ENCODE measurements around the gene SS18. TPM values are rescaled to one million over a fixed set of nuclear protein-coding genes. Genes with fewer than 3 reads are reported as not detected.
"Not testable (repeated sequence)": the region's sequence is repeated elsewhere in the genome, so short reads cannot be mapped to it uniquely, and the experiment has no call there.

Gene SS18, protein sequence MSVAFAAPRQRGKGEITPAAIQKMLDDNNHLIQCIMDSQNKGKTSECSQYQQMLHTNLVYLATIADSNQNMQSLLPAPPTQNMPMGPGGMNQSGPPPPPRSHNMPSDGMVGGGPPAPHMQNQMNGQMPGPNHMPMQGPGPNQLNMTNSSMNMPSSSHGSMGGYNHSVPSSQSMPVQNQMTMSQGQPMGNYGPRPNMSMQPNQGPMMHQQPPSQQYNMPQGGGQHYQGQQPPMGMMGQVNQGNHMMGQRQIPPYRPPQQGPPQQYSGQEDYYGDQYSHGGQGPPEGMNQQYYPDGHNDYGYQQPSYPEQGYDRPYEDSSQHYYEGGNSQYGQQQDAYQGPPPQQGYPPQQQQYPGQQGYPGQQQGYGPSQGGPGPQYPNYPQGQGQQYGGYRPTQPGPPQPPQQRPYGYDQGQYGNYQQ
- polyA plus RNA-seq, result 10 to 100 TPM; 25.0 to 50.8 (median 39.6) TPM

DNA sequence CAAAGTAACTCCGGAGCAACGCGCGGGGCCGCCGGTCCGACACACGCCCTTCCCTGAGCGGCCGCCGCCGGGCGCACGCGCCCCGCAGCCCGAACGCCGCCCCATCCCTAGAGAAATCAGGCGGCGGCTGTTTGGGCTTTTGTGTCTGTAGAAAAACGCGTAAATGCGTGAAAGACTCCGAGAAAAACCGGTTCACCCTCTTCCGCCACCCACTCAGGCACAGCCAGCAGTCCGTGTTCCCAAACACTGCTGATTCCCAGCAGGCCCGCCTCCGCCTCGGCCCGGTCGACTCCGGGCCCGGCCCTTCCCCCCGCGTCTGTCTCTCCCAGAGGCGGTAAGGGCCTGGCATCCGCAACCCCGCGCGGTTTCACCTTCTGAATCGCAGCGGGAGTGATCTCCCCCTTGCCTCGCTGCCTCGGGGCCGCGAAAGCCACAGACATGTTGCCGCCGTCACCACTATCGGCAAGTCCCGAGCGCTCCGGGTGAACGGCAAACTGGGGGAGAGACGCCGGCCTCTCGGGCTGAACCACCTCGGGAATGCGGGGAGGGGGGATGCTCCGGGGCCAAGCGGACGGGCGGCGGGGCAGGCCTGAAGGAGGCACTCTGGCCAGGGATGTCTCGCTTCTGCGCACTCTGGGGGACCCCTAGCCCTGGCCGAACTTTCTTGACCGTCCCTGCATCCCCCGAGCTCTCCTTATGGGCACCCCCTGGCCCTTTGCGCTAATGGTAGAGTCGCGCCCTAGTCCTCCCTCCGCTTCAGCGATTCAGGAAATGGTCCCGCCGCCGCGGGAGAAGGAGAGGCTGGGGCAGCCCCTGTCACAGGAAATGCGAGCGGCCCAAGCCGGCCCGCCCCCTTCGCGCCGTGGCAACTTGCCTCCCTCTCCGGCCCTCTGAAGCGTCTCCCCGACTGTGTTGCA, at the start of gene SS18:
Gene SS18, minus strand, starts transcription at position 484 of the 917 bp plus-strand sequence. Its CDS starts 44 bp downstream, at position 440.
- Mint-ChIP-seq H3K4me3 (peak within 1 kb of the TSS; percentile 95 to 99 (median 98)), H3K27ac (peak within 1 kb of the TSS; percentile 92 to 99 (median 98)), H3K4me1 (peaks cover 39 to 50% of the 10 kb centered on the region in 2 donors), H3K9me3 (no peaks in the 10 kb centered on the region), H3K36me3 (peaks cover 0 to 11% (median 3%) of the 10 kb centered on the region in 3 donors), H3K27me3 (ENCODE audit: low read depth in 3 of 3) (peaks cover 13 to 17% (median 16%) of the 10 kb centered on the region in 3 donors)
- peak; percentile 93 to 95 (median 94) for DNase-seq

DNA sequence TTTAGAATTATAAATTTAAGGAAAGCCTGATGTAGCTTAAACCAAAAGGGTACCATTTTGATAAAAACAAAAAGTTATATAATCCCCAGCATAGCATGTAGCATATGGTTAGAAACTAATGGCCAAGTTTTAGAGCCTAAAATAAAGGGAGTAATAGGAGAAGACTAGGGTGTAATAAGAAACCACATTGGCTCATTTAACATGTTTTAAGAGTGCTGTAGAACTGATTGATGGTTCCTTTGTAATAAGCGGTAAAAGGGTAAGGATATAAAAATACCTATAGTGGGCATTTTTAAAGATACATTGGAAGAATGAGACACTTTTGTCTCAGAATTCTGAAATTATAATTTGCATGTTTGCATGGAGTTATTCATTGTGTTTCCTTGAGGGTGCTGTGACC, 45.1 kb upstream of the SS18 start:
- H3K4me1 Mint-ChIP-seq, result peaks cover 2 to 9% of the 10 kb centered on the region in 2 donors
- DNase-seq, result no peak
- peaks cover 2 to 7% (median 7%) of the 10 kb centered on the region in 3 donors for H3K27me3 Mint-ChIP-seq (ENCODE audit: low read depth in 3 of 3)
- no peak overlapping the region for H3K27ac Mint-ChIP-seq
- no peak overlapping the region for H3K4me3 Mint-ChIP-seq
- H3K9me3 Mint-ChIP-seq, result no peaks in the 10 kb centered on the region
- H3K36me3 Mint-ChIP-seq, result peaks cover 0 to 6% (median 0%) of the 10 kb centered on the region in 3 donors

DNA sequence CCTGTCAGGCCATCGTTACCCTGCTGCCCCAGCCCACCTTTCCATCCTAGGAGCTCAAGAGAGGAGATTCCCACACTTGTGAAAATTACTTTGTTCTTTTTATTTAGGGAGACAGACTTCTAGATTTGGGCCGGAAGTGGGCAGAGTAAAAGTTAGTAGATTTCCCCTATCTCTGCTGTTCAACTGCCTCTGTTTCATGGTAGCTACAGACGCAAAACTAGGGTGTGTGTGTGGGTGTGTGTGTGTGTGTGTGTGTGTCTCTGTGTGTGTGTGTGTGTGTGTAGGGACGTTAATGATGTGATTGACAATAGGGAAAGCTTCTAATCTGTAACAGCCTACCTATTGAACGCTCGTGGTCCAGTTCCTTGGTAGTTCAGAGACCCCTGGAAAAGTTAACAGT, 43.7 kb upstream of the SS18 start:
- Mint-ChIP-seq H3K27me3 (ENCODE audit: low read depth in 3 of 3) (peaks cover 0 to 7% (median 7%) of the 10 kb centered on the region in 3 donors), H3K9me3 (no peaks in the 10 kb centered on the region), H3K4me3 (peak overlapping the region; percentile 67 to 83 (median 78)), H3K27ac (peak overlapping the region; percentile 8 to 87 (median 76)), H3K36me3 (no peaks in the 10 kb centered on the region), H3K4me1 (peaks cover 2 to 15% of the 10 kb centered on the region in 2 donors)
- peak in 1 of 3 donors; percentile 3 for DNase-seq

DNA sequence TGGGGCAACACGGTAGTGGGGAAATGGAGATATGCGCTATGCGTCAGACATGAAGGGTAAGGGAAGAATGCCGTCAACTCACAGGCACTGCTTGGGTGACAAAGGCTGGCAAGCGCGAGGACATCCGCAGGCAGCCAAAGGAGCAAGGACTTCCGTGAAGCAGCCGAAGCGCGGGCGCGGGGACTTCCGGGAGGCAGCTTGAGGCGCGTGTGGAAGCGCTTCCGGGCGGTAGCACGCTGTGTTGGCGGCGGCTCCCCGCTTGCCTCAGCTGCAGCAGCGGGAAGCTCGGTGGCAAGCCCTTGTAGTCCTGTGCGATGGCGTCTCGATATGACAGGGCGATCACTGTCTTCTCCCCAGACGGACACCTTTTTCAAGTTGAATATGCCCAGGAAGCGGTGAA, 43.2 kb upstream of the SS18 start, which contains the start of gene PSMA8:
Gene PSMA8, plus strand, starts transcription at position 218 of the 400 bp plus-strand sequence. Its CDS starts 97 bp downstream, at position 315.
- Mint-ChIP-seq H3K27me3 (ENCODE audit: low read depth in 3 of 3) (peaks cover 0 to 7% (median 7%) of the 10 kb centered on the region in 3 donors), H3K9me3 (no peaks in the 10 kb centered on the region), H3K4me3 (peak within 1 kb of the TSS; percentile 67 to 83 (median 78)), H3K27ac (peak within 1 kb of the TSS; percentile 8 to 87 (median 76)), H3K36me3 (no peaks in the 10 kb centered on the region), H3K4me1 (peaks cover 2 to 15% of the 10 kb centered on the region in 2 donors)
- peak; percentile 39 to 61 (median 51) for DNase-seq

DNA sequence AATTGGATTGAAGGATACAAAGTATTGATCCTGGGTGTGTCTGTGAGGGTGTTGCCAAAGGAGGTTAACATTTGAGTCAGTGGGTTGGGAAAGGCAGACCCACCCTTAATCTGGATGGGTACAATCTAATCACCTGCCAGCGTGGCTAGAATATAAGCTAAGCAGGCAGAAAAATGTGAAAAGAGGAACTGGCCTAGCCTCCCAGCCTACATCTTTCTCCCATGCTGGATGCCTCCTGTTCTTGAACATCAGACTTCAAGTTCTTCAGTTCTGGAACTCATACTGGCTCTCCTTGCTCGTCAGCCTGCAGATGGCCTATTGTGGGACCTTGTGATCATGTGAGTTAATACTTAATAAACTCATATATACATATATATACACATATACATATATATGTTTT, 37.8 kb upstream of the SS18 start:
- H3K36me3 Mint-ChIP-seq, result not testable (repeated sequence)

DNA sequence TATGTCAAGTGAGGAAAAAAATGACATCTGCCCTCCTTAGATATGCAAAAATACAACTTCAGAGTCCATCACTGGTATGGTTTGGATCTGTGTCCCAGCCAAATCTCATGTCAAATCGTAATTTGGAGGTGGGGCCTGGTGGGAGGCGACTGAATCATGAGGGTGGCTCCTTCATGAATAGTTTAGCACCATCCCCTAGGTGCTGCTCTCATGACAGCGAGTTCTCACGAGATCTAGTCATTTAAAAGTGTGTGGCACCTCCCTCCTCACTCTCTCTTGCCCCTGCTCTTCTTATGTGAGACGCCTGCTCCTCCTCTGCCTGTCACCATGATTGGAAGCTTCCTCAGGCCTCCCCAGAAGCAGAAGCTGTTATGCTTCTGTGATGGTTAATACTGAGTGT, 37.4 kb upstream of the SS18 start:
- H3K4me1 Mint-ChIP-seq, result peaks cover 2 to 7% of the 10 kb centered on the region in 2 donors
- peak overlapping the region in 1 of 6 donors; percentile 9 for H3K27ac Mint-ChIP-seq
- no peak for DNase-seq
- no peak overlapping the region for H3K4me3 Mint-ChIP-seq
- H3K27me3 Mint-ChIP-seq (ENCODE audit: low read depth in 3 of 3), result peaks cover 0 to 8% (median 8%) of the 10 kb centered on the region in 3 donors
- peaks cover 0 to 8% (median 0%) of the 10 kb centered on the region in 3 donors for H3K36me3 Mint-ChIP-seq
- peaks cover 0 to 7% (median under 1%) of the 10 kb centered on the region in 6 donors for H3K9me3 Mint-ChIP-seq

More for the DNA sequence above, 37.8 kb upstream of the SS18 start:
- peak overlapping the region in 1 of 6 donors; percentile 9 for H3K27ac Mint-ChIP-seq
- H3K27me3 Mint-ChIP-seq (ENCODE audit: low read depth in 3 of 3); H3K9me3 Mint-ChIP-seq; H3K4me3 Mint-ChIP-seq; DNase-seq; H3K4me1 Mint-ChIP-seq: not testable (repeated sequence)

DNA sequence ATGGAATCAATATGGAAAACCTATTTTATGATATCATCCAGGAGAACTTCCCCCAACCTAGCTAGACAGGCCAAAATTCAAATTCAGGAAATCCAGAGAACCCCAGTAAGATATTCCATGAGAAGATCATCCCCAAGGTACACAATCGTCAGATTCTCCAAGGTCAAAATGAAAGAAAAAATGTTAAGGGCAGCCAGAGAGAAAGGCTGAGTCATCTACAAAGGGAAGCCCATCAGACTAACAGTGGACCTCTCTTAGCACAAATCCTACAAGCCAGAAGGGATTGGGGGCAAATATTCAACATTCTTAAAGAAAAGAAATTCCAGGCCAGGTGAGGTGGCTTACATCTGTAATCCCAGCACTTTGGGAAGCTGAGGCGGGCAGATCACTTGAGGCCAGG, 31.6 kb upstream of the SS18 start:
- Mint-ChIP-seq H3K9me3 (peaks cover 0 to 10% (median under 1%) of the 10 kb centered on the region in 6 donors), H3K4me1 (peaks cover 13 to 17% of the 10 kb centered on the region in 2 donors), H3K36me3 (peaks cover 0 to 11% (median 0%) of the 10 kb centered on the region in 3 donors), H3K27me3 (ENCODE audit: low read depth in 3 of 3) (peaks cover 8 to 20% (median 17%) of the 10 kb centered on the region in 3 donors)
- H3K27ac Mint-ChIP-seq, DNase-seq, H3K4me3 Mint-ChIP-seq: not testable (repeated sequence)

DNA sequence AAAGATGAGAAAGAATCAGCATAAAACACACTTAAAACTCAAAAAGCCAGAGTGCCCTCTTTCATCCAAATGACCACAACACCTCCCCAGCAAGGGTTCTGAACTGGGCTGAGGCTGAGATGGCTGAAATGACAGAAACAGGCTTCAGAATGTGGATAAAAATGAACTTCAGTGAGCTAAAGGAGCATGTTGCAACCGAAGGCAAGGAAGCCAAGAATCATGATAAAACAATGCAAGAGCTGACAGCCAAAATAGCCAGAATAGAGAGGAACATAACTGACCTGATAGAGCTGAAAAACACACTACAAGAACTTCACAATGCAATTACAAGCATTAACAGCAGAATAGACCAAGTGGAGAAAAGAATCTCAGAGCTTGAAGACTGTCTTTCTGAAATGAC, 31.1 kb upstream of the SS18 start:
- peaks cover 0 to 11% (median 0%) of the 10 kb centered on the region in 3 donors for H3K36me3 Mint-ChIP-seq
- H3K4me1 Mint-ChIP-seq, result peaks cover 13 to 19% of the 10 kb centered on the region in 2 donors
- DNase-seq, result no peak
- H3K4me3 Mint-ChIP-seq, result no peak overlapping the region
- peaks cover 0 to 10% (median under 1%) of the 10 kb centered on the region in 6 donors for H3K9me3 Mint-ChIP-seq
- H3K27me3 Mint-ChIP-seq (ENCODE audit: low read depth in 3 of 3), result peaks cover 8 to 20% (median 17%) of the 10 kb centered on the region in 3 donors
- H3K27ac Mint-ChIP-seq, result peak overlapping the region in 1 of 6 donors; percentile 4

DNA sequence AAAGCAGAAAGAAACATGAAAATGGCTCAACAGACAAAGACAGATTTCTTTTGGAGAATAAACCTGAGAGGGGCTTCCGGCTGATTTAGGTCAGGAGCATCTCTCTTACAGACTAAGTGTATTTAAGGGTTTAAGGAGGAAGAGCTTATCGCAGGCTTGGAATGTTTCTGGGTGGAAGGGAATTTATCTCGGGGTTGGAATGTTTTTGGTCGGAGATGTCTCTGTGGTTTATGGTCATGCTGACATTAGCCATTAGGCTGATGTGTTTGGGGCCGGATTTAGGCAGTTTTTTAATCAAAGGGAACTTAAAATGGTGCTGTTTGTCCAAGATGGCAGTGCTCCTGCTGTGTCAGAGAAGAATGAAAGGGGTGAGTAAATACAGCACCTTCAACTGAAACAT, 28.8 kb upstream of the SS18 start:
- Mint-ChIP-seq H3K27ac (no peak overlapping the region), H3K36me3 (peaks cover 0 to 11% (median 0%) of the 10 kb centered on the region in 3 donors), H3K4me3 (no peak overlapping the region), H3K9me3 (peaks cover 0 to 10% (median under 1%) of the 10 kb centered on the region in 6 donors), H3K4me1 (peaks cover 13 to 19% of the 10 kb centered on the region in 2 donors), H3K27me3 (ENCODE audit: low read depth in 3 of 3) (peaks cover 8 to 22% (median 17%) of the 10 kb centered on the region in 3 donors)
- no peak for DNase-seq

DNA sequence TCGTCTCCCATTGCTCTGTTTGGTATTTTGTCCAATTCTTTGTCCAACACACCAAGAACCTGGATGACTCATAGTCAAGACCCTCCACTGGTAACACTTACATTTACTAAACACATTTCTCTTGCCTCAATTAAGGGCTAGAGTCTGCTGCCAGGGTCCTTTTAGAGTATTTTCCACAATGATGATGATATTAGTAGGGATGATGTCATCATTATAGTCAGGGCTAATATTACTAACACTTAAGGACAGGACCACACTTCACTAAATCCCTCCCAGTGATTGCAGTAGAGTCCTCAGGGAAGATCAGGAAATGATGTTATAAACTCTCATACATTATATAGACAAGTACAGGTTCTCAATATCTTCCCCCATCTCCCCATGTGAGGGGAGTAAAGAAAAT, 13.6 kb upstream of the SS18 start:
- Mint-ChIP-seq H3K36me3 (no peaks in the 10 kb centered on the region), H3K4me1 (no peaks in the 10 kb centered on the region), H3K27ac (no peak overlapping the region), H3K9me3 (peaks cover 0 to 2% (median 0%) of the 10 kb centered on the region in 6 donors), H3K27me3 (ENCODE audit: low read depth in 3 of 3) (peaks cover 0 to 6% (median 3%) of the 10 kb centered on the region in 3 donors), H3K4me3 (no peak overlapping the region)
- DNase-seq, result no peak

DNA sequence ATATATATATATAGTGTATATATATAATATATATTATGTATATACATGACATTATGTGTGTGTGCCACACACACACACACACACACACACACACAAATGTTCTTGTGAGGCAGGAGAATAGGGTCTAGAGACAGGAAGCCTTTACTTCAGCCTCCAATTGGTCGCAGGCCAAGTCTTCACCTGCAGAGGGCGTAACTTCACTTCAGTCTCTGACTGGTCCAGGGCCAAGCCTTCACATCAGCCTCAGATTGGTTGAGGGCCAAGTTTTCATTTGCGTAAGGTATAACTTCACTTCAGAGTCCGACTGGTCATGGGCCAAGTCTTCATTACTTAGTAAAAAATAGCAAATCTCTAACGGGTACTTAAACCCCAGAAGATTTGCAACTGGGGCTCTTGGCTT, 13.2 kb upstream of the SS18 start:
- Mint-ChIP-seq H3K4me1 (no peaks in the 10 kb centered on the region), H3K4me3 (no peak overlapping the region), H3K27me3 (ENCODE audit: low read depth in 3 of 3) (peaks cover 0 to 6% (median 3%) of the 10 kb centered on the region in 3 donors), H3K9me3 (peaks cover 0 to 2% (median 0%) of the 10 kb centered on the region in 6 donors), H3K36me3 (no peaks in the 10 kb centered on the region), H3K27ac (no peak overlapping the region)
- DNase-seq, result peak in 1 of 3 donors; percentile 16

DNA sequence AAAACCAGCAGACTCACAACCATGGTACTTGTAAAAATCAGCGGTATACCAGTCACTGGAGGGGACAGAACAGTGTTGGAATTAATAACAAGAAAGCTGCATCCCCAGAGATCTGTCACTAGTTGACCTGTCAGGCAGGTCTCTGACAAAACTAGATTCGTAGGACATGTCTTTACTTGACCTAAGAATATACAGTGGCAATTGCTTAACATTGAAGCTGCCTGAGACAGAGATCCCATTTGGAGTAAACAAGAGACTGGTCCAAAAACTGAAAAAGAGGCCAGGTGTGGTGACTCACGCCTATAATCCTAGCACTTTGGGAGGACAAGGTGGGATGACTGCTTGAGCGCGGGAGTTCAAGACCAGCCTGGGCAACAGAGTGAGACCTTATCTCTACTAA, 7.2 kb upstream of the SS18 start:
- H3K9me3 Mint-ChIP-seq, result peaks cover 0 to 6% (median under 1%) of the 10 kb centered on the region in 6 donors
- no peaks in the 10 kb centered on the region for H3K36me3 Mint-ChIP-seq
- no peak for DNase-seq
- H3K27me3 Mint-ChIP-seq (ENCODE audit: low read depth in 3 of 3), result peaks cover 1 to 6% (median 2%) of the 10 kb centered on the region in 3 donors
- H3K27ac Mint-ChIP-seq, result no peak overlapping the region
- no peaks in the 10 kb centered on the region for H3K4me1 Mint-ChIP-seq
- no peak overlapping the region for H3K4me3 Mint-ChIP-seq

DNA sequence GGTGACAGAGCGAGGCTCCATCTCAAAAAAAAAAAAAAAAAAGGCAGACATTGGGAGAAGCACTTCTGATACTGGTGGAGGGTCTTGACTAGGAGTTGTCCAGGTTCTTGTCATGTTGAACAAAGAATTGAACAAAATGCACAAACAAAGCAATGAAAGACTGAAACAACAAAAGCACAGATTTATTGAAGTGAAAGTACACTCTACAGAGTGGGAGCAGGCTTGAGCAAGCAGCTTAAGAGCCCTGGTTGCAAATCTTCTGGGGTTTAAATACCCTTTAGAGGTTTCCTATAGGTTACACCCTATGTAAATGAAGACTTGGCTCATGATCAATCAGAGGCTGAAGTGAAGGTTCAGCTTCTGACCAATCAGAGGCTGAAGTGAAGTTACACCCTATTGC, 6.4 kb upstream of the SS18 start:
- Mint-ChIP-seq H3K36me3 (no peaks in the 10 kb centered on the region), H3K4me3 (no peak overlapping the region), H3K27me3 (ENCODE audit: low read depth in 3 of 3) (peaks cover 1 to 6% (median 2%) of the 10 kb centered on the region in 3 donors), H3K9me3 (peaks cover 0 to 6% (median under 1%) of the 10 kb centered on the region in 6 donors), H3K4me1 (no peaks in the 10 kb centered on the region), H3K27ac (no peak overlapping the region)
- DNase-seq, result no peak
